H1 (cell line): ENCODE data around the gene PABPC1L. TPM values are rescaled to one million over a fixed set of nuclear protein-coding genes. Genes with fewer than 3 reads are reported as not detected.

ENCODE experiments used
- CTCF ChIA-PET: fragments of 300-600 bp; sonication (Branson Sonifier 250); formaldehyde crosslinking; loops from one replicate; lab custom pipeline; 2021; ENCODE audit not compliant: partially characterized antibody; lab: Charles Lee
- POLR2A ChIA-PET: fragments of 300-600 bp; sonication (Branson Sonifier 250); formaldehyde crosslinking; loops from one replicate; lab custom pipeline; 2021; ENCODE audit warnings: inconsistent platforms; ENCODE audit not compliant: partially characterized antibody; lab: Charles Lee
- DNase-seq, 2 experiments: peaks; one replicate each; pipeline versions ENCODE4 v3.0.0 to v3.0.0-alpha.2; 2010 to 2022; ENCODE audit warnings: low spot score in 2 of 2, low read depth in 1 of 2, mixed read lengths in 1 of 2
- FAIRE-seq: peaks from 2 replicates; lab custom pipeline; 2011; peaks lifted over from hg19 to GRCh38; lab: Jason Lieb, UNC
- H2AFZ ChIP-seq: 2 replicates; pipeline ENCODE4 v1.8.1; 2012; ENCODE audit warnings: low read length, inconsistent platforms
- H2AK5ac ChIP-seq: 2 replicates; pipeline ENCODE4 v1.6.1; 2013; ENCODE audit warnings: low read depth, low read length
- H2BK120ac ChIP-seq: replicated peaks from 2 replicates; pipeline ENCODE3; 2013; ENCODE audit warnings: low read depth, low read length, inconsistent platforms
- H2BK12ac ChIP-seq: 2 replicates; pipeline ENCODE4 v1.6.1; 2013; ENCODE audit warnings: low read depth, low read length
- H2BK15ac ChIP-seq: 2 replicates; pipeline ENCODE4 v1.6.1; 2013; ENCODE audit warnings: low read length
- H2BK20ac ChIP-seq: 2 replicates; pipeline ENCODE4 v1.6.1; 2013; ENCODE audit warnings: low read length
- H2BK5ac ChIP-seq: 2 replicates; pipeline ENCODE4 v1.6.1; 2013; ENCODE audit warnings: low read depth, low read length
- H3K14ac ChIP-seq: 2 replicates; pipeline ENCODE4 v1.6.1; 2013; ENCODE audit warnings: inconsistent platforms; ENCODE audit not compliant: insufficient read length
- H3K18ac ChIP-seq: 2 replicates; pipeline ENCODE4 v1.6.1; 2013; ENCODE audit warnings: low read length; ENCODE audit errors: extremely low read depth
- H3K23ac ChIP-seq: 2 replicates; pipeline ENCODE4 v1.6.1; 2013; ENCODE audit warnings: inconsistent platforms; ENCODE audit not compliant: insufficient read length
- H3K23me2 ChIP-seq: 2 replicates; pipeline ENCODE4 v1.6.1; 2013; ENCODE audit warnings: low read depth, low read length
- H3K27ac ChIP-seq: 2 replicates; pipeline ENCODE4 v1.6.1; 2011; ENCODE audit warnings: low read depth, low read length, inconsistent platforms
- H3K27me3 ChIP-seq, 4 experiments: replicated peaks in 1 of 4; 1 replicate in 1 of 4; 2 replicates in 3 of 4; pipeline versions ENCODE4 v1.6.1 to v1.8.1; 2011 to 2013; ENCODE audit warnings: low read length in 3 of 4, mild to moderate bottlenecking in 3 of 4, inconsistent platforms in 2 of 4, mixed read lengths in 2 of 4, moderate library complexity in 1 of 4; ENCODE audit not compliant: control insufficient read depth in 3 of 4, insufficient read depth in 3 of 4; ENCODE audit errors: extremely low read depth in 1 of 4
- H3K36me3 ChIP-seq, 4 experiments: 2 replicates each; pipeline versions ENCODE4 v1.6.1 to v1.8.1; 2011 to 2013; ENCODE audit warnings: mild to moderate bottlenecking in 4 of 4, low read length in 3 of 4, moderate library complexity in 2 of 4, control low read depth in 1 of 4, inconsistent platforms in 1 of 4; ENCODE audit not compliant: insufficient read depth in 4 of 4, control insufficient read depth in 2 of 4
- H3K4ac ChIP-seq: replicated peaks from 2 replicates; pipeline ENCODE3; 2013; ENCODE audit warnings: low read length, low read depth, mixed read lengths, inconsistent platforms; ENCODE audit not compliant: insufficient read length
- H3K4me1 ChIP-seq, 4 experiments: replicated peaks in 1 of 4; 1 replicate in 1 of 4; 2 replicates in 3 of 4; pipeline versions ENCODE4 v1.6.1 to v1.8.1; 2011 to 2013; ENCODE audit warnings: low read length in 3 of 4, inconsistent platforms in 2 of 4, mixed read lengths in 1 of 4; ENCODE audit not compliant: insufficient read depth in 4 of 4, control insufficient read depth in 3 of 4
- H3K4me2 ChIP-seq, 2 experiments: 2 replicates each; pipeline versions ENCODE4 v1.6.1 to v1.8.1; 2011 to 2013; ENCODE audit warnings: low read depth in 2 of 2, low read length in 2 of 2, control low read depth in 1 of 2, inconsistent platforms in 1 of 2, mild to moderate bottlenecking in 1 of 2; ENCODE audit not compliant: insufficient read depth in 1 of 2
- H3K4me3 ChIP-seq, 4 experiments: fragments of 200-600, 300-600 bp in 1 of 4; sonication (generic), shearing (Covaris generic), sonication (Bioruptor Twin) in 1 of 4; 2 replicates each; pipeline versions ENCODE4 v1.5.1 to v1.8.1; 2011 to 2016; ENCODE audit warnings: low read length in 4 of 4, low read depth in 3 of 4, control low read depth in 2 of 4, inconsistent platforms in 2 of 4, mild to moderate bottlenecking in 2 of 4, mixed read lengths in 1 of 4, moderate library complexity in 1 of 4; ENCODE audit not compliant: insufficient read depth in 2 of 4; ENCODE audit errors: extremely low read depth in 1 of 4
- H3K56ac ChIP-seq: replicated peaks from 2 replicates; pipeline ENCODE3; 2013; ENCODE audit warnings: low read depth, mild to moderate bottlenecking, mixed read lengths, low read length, inconsistent platforms; ENCODE audit not compliant: insufficient read length
- H3K79me1 ChIP-seq: 2 replicates; pipeline ENCODE4 v1.6.1; 2013; ENCODE audit warnings: low read depth, low read length, control low read depth
- H3K79me2 ChIP-seq, 2 experiments: 2 replicates each; pipeline versions ENCODE4 v1.6.1 to v1.8.1; 2012 to 2013; ENCODE audit warnings: low read length in 2 of 2, mild to moderate bottlenecking in 2 of 2, inconsistent platforms in 1 of 2; ENCODE audit not compliant: insufficient read depth in 2 of 2, control insufficient read depth in 1 of 2
- H3K9ac ChIP-seq, 4 experiments: replicated peaks in 1 of 4; 1 replicate in 1 of 4; 2 replicates in 3 of 4; pipeline versions ENCODE4 v1.6.1 to v1.8.1; 2011 to 2013; ENCODE audit warnings: low read depth in 3 of 4, low read length in 3 of 4, control low read depth in 2 of 4, mild to moderate bottlenecking in 2 of 4, moderate library complexity in 2 of 4, inconsistent platforms in 1 of 4; ENCODE audit errors: extremely low read depth in 1 of 4
- H3K9me3 ChIP-seq, 2 experiments: 2 replicates each; pipeline versions ENCODE4 v1.6.1 to v1.8.1; 2012 to 2013; ENCODE audit warnings: mild to moderate bottlenecking in 2 of 2, moderate library complexity in 2 of 2, control low read depth in 1 of 2, inconsistent platforms in 1 of 2, low read depth in 1 of 2, low read length in 1 of 2, mixed read lengths in 1 of 2; ENCODE audit not compliant: insufficient read depth in 2 of 2
- H4K20me1 ChIP-seq, 2 experiments: replicated peaks in 1 of 2; 2 replicates each; pipeline versions ENCODE3 to v1.8.1; 2011 to 2013; ENCODE audit warnings: inconsistent platforms in 2 of 2, low read length in 2 of 2, mild to moderate bottlenecking in 1 of 2; ENCODE audit not compliant: insufficient read depth in 2 of 2, control insufficient read depth in 1 of 2
- H4K5ac ChIP-seq: 2 replicates; pipeline ENCODE4 v1.6.1; 2013; ENCODE audit warnings: low read length, low read depth, mixed read lengths, inconsistent platforms; ENCODE audit not compliant: insufficient read length
- H4K8ac ChIP-seq: 2 replicates; pipeline ENCODE4 v1.8.0; 2013; ENCODE audit warnings: mild to moderate bottlenecking, moderate library complexity, low read length, inconsistent platforms; ENCODE audit not compliant: insufficient read depth; ENCODE audit errors: extremely low read depth
- H4K91ac ChIP-seq: replicated peaks from 2 replicates; pipeline ENCODE3; 2013; ENCODE audit warnings: low read length, mixed read lengths, inconsistent platforms; ENCODE audit not compliant: insufficient read length
- CBX5 ChIP-seq: fragments of 300-800, 300-1000 bp; sonication (generic); IDR thresholded peaks from 2 replicates; pipeline ENCODE4 v1.7.1; 2016; ENCODE audit warnings: antibody characterized with exemption, low read length, low read depth
- MAFK ChIP-seq: IDR thresholded peaks from 2 replicates; pipeline ENCODE4 v1.6.1; 2012; ENCODE audit warnings: low read depth, mild to moderate bottlenecking, improper control_type of control experiment, low read length
- WGBS, 2 experiments: shearing (Covaris generic) in 1 of 2; methylation state at CpG; one replicate each; pipeline versions ENCODE4 v1.1.6 to v1.1.7; 2013 to 2015; ENCODE audit warnings: low lambda C conversion rate in 2 of 2, mixed read lengths in 2 of 2, inconsistent platforms in 1 of 2, low coverage in 1 of 2, missing lambda C conversion rate in 1 of 2; ENCODE audit not compliant: insufficient replicate concordance in 2 of 2, insufficient coverage in 1 of 2, insufficient read length in 1 of 2; ENCODE audit errors: extremely low coverage in 1 of 2, missing lambda C conversion rate in 1 of 2; 5-methylcytosine and 5-hydroxymethylcytosine counted together
- polyA plus RNA-seq, 7 experiments: library from polyadenylated mRNA; depleted of rRNA in 3 of 7; stranded (reverse) in 5 of 7; unstranded in 2 of 7; fragments of >200 nt in 5 of 7; fragments of 200-250 nt in 2 of 7; gene quantifications; 1 replicate in 5 of 7; 2 replicates in 1 of 7; 4 replicates in 1 of 7; pipeline versions ENCODE4 v1.2.1 to v1.2.3, GENCODE V29; 2011 to 2013; ENCODE audit warnings: missing spikeins in 2 of 7, mixed read lengths in 2 of 7
- total RNA-seq: library from RNA; stranded (reverse); fragmentation: NEBNext Ultra II Directional; extraction: Animal tissue kit (Norgen Biotek cat#: 25700); gene quantifications from 2 replicates; pipeline ENCODE4 v1.2.1, GENCODE V29; 2021

Gene PABPC1L
- total and polyA plus RNA-seq, 2 of the 8 experiments (the other 6 are each of a cell fraction or from before 2014, with no cell fraction given), result 61.1 to 108 TPM

DNA sequence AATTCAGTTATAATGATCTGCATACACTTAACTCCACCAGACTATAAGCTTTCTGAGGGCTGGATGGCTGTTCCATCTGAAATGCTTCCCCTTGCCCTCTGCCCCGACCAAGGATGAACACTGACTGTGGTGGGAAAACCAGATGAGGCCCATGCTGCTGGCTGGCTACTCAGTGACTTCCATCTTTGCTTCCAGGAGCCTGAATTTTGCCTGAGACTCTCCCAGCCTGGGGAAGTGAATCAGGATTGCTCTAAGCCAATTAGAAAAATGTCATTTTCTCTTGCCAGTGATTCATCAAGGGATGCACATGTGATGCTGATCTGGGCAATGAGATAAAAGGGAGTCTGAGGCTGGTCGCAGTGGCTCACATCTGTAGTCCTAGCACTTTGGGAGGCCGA lies 52.0 kb downstream of the PABPC1L start:
- no peak overlapping the region for H4K5ac ChIP-seq
- ChIA-PET POLR2A (no interaction called here), CTCF (no interaction called here)
- no peak overlapping the region for H3K4ac ChIP-seq
- H4K91ac ChIP-seq, result no peak overlapping the region
- no peak overlapping the region for H2AFZ ChIP-seq
- no peak overlapping the region for H2BK5ac ChIP-seq
- DNase-seq, result no peak
- H4K8ac ChIP-seq, result no peak overlapping the region
- peaks cover 1 to 2% of the 10 kb centered on the region in 2 experiments for H4K20me1 ChIP-seq
- H3K9ac ChIP-seq, result no peak overlapping the region
- H3K23me2 ChIP-seq, result peaks cover 8% of the 10 kb centered on the region; the same call in 1 of the 2 replicates
- WGBS, 2 experiments, result 82% methylated on average over 3 of the region's 3 CpGs; no CpG with 5 or more reads in 1 of the 2 experiments
- peaks cover 6% of the 10 kb centered on the region for H3K79me1 ChIP-seq
- H2AK5ac ChIP-seq, result no peak overlapping the region
- no peaks in the 10 kb centered on the region for H3K9me3 ChIP-seq
- H3K56ac ChIP-seq, result no peak overlapping the region
- FAIRE-seq, result no peak
- H3K23ac ChIP-seq, result no peak overlapping the region
- H2BK15ac ChIP-seq, result no peak overlapping the region
- H2BK120ac ChIP-seq, result no peak overlapping the region
- peaks cover 0 to 11% (median 2%) of the 10 kb centered on the region in 4 experiments; a peak in 4 of 7 replicates for H3K27me3 ChIP-seq
- H3K18ac ChIP-seq, result no peak overlapping the region
- peaks cover 0 to 10% (median 4%) of the 10 kb centered on the region in 4 experiments; a peak in 5 of 7 replicates for H3K4me1 ChIP-seq
- no peak overlapping the region for H3K27ac ChIP-seq
- TF ChIP-seq MAFK (no peak), CBX5 (no peak)
- no peak overlapping the region for H3K4me3 ChIP-seq
- H3K4me2 ChIP-seq, result no peak overlapping the region
- no peak overlapping the region for H2BK20ac ChIP-seq
- H2BK12ac ChIP-seq, result no peak overlapping the region
- H3K36me3 ChIP-seq, result peaks cover 0 to 3% (median 1%) of the 10 kb centered on the region in 4 experiments; a peak in 1 of 8 replicates
- no peak overlapping the region for H3K14ac ChIP-seq
- peaks cover 3 to 24% of the 10 kb centered on the region in 2 experiments; a peak in 3 of 4 replicates for H3K79me2 ChIP-seq
